ENCODE results near the gene FXYD4.

The FXYD4 gene

DNA sequence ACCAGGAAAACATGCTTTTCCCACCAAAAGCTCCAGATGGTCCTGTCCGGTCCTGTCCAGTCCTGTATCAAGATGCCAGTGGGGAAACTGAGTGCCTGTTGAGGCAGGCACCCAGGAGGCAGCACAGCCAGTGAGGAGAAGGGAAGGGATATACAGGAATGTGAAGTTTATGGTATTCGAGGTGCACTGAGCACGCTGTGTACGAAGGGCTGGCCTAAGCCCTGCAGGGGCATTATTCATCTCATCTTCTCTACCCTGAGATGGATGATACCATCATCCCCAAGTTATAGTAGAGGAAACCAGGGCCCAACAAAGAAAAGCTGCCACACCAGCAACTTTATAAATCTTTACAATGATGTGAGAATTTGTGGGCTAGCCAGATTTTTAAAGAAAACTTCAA, 23.4 kb upstream of the FXYD4 start:
- DNase-seq: no peak

DNA sequence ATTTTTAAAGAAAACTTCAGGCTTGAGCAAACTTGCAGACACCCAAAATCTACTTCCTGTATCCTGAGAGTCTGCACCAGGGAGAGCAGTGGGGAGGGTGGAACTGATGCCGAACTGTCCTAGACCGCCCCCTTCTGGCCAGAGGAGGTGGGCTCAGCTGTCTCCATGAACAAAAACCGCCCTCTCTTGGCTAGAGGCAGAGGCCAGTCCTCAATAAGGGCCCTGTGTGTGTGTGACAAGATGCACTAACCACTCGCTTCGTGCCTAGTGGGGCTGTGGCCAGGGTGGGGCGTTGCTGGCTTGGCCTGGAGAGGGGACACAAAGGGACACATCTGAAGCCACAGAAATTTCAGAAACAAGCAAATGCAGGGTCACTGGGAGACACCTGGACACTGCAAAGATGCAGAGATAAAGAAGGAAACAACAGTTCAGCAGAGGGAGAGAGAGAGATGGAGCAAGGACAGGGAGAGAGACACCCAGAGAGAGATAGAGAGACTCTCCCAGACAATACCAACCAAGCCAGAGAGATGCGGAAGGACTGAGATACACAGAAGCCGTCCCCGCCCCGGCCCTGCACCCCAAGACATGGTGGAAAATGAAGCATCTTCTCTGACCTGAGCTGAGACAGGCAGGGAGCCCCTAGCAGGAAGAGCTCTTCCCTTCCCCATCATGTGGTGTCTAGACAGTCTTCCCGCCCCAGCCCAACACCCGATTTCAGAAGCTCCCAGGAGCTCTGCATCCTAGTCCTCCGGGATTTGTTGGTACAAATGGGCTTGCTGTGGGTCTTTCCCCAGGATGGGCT, 22.7 kb upstream of the FXYD4 start:
- peak; percentile 86 to 91 for DNase-seq

DNA sequence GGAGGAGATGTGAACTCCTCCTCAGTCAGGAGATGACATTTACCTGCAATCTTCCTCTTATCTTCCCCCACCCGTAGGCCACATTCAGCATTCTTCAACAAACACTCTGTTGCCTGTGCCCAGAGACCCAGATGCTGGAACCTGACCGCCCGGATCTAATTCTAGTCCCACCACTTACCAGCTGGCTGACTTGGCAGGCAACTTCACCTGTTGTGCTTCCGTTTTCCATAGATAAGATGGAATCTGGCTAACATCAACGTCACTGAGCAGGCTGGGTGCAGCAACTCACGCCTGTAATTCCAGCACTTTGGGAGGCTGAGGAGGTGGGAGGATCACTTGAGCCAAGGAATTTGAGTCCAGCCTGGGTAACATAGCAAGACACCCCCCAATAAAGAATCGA, 21.3 kb upstream of the FXYD4 start:
- no peak for DNase-seq

DNA sequence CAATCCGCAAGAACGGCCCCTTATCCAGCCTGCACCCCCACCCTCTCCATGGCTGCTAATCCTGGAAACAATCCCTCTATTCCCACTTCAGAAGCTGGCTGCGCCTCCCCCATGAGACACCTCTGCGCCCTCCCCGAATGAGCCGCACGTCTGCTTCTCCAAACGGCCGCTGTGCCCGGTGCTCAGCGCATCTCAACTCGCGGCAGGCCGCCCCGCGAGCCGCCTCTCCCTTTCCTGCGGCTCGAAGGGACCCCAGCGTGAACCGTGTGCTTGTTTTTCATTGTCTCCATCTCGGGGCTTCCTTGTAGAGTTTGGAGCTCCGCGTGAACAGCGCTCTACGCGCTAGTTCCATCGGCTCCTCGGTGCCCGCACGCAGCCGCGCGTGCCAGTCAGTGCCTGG, 20.8 kb upstream of the FXYD4 start:
- DNase-seq: no peak

DNA sequence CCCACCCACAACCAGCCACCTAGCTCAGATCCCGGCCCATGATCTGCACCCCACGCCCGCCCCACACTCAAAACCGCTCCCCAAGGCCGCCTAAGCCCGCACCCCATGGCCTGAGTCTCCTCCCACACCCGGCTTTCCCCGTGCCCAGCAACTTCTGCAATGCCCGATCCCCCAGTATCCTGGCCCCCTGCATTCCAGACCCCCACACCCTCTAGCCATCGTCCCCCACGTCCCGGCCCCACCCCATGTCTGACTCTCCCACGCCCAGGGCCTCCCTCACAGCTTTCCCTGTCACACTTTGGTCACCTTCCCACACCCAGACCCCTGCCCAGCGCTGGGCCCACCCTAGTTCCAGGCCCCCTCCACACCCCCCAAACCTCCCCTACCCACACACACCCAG, 20.1 kb upstream of the FXYD4 start:
- no peak for DNase-seq

DNA sequence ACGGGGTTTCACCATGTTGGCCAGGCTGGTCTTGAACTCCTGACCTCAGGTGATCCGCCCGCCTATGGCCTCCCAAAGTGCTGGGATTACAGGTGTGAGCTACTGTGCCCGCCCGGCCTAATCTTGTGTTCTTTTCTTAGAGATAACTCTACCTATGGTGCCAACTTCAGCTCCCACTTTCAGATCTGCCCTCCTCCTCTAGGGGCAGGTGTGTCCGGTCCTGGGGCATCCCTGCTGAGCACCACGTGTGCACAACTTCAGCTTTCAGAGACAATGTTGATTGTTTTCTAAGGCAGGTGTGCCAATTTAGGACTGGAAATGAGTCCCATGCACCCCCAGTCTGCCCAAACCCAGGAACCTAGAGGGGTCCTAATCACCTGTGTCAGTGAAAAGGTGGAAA, 18.5 kb upstream of the FXYD4 start:
- no peak for DNase-seq

DNA sequence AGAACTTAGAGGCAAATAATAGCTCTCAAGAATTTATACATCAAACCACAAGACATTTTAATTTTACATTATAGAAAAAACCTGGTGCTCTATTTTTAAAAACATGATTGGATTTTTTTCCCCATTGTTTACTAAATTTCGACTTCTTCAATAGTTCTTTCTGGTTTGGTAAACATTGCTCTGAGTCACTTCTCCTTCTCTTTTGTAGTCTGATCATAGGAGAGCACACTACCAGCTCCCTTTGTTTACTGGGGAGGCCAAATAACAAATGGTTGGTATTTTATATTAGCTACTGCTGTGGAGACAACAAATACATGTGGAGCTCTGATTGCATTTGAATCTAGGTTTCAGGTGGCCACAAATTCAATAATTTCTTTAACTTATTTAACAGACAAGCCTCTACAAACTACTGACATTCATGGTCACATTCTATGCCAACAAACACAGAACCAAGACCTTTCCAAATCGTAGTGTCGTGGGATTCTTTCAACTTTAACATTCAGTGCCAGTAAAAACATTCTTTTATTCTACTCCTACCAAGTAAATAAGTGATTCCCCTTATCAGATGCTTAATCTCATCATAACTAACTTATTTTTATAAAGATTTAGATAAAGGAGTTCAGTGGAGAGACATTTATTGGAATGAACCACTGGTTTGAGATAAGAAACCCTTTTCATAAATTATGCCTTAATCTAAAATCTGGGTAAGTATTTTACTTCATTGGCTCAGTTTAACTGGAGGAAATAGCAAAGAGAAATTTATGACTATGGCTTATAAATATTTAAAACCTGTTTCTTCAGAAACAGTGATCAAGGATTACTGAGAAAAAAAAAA, 17.7 kb upstream of the FXYD4 start:
- DNase-seq: no peak

DNA sequence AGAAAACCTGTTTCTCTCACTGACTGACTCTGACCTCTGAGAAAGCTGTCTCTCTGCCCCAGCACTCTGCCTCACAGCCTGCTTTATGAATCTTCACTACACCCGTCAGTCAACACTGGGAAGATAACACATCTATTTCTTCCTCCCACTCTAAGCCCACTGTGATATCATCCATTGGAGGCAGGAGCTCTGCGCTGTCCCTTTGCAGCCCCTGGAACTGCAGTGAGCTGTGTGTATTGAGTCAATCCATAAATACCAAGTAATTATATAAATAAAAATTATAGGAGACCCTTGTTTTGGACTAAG, 17.2 kb upstream of the FXYD4 start:
- DNase-seq: no peak

DNA sequence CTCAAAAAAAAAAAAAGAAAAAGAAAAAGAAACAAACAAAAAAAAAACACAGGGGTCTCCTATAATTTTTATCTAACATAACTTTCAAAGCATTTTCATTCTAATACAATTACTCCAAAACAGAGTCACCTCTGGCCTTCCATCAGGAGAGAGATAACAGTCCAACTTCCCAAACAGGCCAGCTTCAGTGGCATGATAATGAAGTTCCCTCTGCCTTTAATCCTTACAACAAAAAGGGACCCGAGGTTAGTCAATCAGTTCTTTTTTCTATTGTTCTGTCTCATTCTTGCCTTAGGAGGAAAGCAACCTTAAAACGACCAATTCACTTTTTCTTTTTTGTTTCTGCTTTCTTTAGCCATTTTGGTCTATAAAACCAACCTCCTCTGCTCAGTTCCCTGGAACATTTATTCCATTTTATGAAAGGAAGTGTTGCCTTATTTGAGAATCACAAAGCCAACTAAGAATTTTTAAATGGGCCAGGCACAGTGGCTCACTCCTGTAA, 16.5 kb upstream of the FXYD4 start:
- DNase-seq: no peak

DNA sequence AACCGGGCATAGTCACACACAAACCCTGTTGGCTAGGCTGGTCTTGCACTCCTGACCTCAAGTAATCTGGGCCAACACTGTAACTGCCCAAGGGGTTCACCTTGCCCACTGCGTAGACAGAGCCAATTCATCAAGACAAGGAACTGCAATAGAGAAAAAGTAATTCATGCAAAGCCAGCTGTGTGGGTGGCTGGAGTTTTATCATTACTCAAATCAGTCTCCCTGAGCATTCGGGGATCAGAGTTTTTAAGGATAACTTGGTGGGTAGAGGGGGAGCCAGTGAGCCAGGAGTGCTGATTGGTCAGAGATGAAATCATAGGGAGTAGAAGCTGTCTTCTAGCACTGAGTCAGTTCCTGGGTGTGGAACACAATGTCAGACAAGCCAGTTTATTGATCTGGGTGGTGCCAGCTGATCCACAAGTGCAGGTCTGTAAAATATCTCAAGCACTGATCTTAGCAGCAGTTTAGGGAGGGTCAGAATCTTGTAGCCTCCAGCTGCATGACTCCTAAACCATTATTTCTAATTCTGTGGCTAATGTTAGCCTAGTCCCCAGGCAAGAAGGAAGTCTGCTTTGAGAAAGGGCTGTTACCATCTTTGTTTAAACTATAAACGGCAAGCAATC, 15.6 kb upstream of the FXYD4 start:
- DNase-seq: no peak

DNA sequence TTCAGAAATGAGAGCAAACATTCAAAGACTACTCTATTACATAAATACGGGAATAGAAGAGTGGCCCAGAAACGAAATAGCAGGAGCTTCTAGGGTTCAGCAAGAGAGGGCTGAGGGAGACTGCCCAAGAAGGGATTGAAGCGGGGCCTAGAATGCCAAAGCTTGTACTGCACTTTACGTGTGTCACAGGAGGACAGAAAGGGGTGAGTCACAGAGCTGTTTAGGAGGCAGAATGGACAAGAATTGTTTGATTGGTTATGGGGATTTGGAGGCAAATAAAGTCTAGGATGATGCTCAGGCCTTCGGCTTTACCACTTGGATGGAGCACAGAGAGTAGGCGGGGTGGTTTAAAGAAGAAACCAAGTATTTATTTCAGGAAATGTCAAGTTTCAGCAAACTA, 11.3 kb upstream of the FXYD4 start:
- no peak for DNase-seq

DNA sequence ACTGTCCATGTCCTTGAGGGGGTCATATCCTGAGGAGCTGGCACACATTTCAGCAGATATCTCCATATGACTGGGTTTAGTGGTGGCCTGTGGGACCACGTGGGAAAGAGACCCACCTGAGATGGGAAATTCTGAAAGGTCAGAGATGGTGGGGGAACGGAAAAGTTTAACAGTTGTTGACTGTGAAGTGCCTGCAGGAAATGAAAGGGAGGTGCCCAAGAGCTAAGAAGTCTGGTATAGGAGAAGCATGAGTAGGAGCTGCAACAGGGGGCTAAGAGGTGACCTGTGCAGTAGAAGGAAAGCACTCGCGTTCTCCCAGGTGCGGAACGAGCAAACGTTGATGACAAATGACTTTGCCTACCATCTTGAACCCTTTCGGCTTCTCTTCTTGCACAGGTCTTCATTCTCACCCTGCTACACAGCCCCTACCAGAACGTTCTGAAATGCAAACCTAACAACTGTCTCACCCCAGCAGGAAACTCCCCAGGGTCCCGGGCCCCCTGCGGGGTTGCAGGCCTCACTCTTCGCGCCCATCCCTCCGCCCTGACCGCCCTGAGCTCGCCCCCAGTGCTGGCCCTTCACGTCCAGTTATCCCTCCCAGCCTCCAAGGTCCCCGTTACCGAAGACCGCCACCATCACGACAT, 9.8 kb upstream of the FXYD4 start:
- no peak for DNase-seq

DNA sequence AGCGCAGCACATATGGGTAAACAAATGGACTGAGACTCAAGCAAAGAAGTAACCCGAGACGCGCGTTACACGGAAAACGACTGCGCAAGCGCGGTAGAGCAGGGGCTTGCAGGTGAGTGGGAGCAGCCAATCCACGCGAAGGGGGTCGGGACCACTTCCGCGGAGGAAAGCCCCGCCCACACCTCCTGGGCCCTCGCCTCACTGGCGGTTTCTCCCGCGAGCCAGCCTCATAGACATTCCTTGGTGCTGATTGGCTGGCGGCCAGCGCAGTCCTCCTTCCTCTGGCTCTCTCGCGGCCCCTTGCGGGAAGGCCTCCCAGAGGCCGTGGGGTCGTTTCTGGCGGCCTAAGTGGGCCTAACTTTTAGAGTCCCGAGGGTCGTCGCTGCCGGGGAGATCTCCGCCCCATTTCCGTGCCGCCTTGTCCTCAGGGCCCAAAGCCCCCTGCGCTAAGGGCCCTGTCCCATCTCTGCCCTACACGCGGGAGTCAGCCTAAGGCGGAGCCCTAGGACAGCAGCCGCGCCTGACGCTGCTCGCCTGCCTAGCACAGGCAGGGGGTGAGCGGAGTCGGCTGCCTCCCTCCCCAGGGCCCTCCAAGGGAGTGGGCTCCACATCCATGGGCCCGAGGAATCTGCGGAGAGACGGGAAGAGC, 9.1 kb upstream of the FXYD4 start:
- DNase-seq: peak; percentile 71 to 76

DNA sequence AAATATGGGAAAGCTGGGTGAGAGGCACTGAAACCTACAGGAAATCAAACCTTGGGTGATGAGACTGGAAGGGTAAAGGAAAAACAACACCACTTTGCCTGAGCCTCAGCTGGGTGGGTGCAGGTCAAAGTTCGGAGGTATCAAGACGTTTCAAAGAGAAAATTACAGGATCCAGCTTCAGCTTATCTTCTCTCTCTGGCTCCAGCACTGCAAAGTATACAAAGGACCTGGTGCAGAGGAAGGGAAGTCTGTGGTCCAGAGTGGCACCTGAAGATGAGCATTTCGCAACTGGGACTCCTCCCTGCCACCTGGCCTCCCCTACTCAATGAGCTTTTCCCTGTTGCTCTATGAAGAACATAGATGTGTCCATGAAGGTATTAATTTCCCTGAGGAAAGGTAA, 6.4 kb upstream of the FXYD4 start:
- DNase-seq: no peak

DNA sequence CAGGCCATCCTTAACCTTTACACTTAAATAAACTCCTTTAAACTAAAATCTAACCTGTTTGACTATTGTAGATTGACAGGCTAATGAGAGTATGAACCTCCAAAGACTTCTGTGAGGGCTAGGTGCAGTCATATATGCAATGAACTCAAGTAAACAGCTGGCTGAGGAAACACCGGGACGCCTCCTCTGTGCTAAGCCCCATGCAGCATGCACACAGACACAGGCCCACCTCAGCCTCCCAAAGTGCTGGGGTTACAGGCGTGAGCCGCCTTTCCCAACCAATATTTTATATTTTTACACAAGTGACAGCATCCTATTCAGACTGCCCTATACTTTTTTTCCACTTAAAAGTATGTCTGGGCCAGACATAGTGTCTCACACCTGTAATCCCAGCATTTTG, 1.5 kb upstream of the FXYD4 start:
- DNase-seq: no peak

DNA sequence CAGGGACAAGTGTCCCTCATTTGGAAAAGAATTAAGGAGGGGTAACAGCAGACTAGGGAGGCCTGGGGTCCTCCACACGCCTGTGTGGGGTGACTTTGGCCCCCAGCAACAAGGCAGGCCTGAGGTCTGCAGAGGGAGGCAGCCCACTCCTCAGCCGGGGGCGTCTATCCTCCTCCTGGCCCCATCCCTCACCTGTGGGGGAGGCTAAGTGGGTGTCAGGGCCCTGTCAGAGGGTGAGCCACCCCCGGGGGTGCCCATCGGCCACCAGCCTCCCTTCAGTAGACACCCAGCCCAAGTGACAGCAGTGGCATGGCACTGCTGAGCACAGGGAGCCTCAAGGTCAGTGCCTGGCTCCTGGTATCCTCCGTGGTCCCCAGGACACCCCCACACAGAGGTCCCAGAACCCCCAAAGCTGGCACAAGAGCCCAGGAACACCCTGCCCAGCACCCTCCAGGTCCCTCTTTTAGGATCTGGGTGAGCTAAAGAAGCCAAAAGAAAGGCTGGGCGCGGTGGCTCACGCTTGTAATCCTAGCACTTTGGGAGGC, 693 bp upstream of the FXYD4 start:
- no peak for DNase-seq

DNA sequence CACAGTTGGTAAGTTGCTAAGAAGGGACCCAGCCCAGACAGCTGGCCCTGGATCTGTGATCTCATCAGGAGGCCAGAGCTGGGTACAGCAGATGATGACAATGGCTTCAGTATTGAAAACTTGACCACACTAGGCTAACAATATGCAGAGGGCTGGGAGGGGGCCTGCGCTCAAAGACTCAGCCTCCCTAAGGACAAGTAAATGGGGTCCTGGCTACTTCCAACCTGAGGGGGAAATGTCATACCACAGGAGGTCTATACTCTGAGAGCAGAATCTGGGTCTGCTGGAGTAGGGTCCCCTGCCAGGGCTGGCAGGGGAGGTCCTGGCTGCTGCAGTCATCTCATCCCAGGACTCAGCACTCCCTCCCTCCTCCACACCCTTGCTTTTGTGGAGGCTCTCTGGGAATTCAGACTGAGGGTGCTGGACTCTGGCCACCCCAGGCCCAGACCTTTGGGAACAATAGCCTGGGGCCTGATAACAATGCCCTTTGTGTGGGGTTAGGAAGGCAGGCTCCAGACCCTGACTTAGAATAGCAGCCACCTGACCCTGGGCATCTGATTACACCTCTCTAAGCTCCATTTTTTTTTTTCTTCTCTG, 1.4 kb downstream of the FXYD4 start:
- no peak for DNase-seq

DNA sequence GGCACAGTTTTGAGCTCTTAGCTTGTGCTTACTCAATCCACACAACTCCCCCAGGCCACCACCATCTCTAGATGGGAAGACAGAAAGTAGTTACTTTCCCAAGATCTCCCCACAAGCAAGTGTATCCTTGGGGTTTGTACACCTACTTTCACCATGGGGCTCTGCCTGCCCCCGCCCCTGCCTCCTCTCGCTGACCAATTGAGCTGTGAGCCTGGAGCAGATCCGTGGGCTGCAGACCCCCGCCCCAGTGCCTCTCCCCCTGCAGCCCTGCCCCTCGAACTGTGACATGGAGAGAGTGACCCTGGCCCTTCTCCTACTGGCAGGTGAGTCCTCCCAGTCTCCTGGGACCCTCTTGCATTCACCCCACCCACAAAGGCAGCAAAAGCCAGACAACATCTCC, 2.0 kb downstream of the FXYD4 start:
- no peak for DNase-seq

DNA sequence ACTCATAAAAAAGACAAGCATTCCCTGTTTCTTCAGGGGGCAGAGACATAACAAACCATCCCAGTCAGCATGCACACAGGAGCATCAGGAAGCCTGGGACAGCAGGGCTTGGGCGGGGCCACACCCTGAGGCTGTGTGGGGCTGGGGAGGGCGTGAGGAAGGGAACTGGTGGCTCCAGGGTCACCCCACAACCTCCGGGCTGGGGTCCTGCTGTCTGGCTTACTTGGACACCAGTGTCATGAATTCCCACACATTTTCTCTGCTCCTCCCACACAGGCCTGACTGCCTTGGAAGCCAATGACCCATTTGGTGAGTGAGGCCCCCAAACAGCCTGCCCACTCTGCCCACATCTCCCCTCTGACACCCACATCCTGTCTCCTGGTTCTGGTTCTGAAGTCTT, 2.8 kb downstream of the FXYD4 start:
- DNase-seq: no peak

DNA sequence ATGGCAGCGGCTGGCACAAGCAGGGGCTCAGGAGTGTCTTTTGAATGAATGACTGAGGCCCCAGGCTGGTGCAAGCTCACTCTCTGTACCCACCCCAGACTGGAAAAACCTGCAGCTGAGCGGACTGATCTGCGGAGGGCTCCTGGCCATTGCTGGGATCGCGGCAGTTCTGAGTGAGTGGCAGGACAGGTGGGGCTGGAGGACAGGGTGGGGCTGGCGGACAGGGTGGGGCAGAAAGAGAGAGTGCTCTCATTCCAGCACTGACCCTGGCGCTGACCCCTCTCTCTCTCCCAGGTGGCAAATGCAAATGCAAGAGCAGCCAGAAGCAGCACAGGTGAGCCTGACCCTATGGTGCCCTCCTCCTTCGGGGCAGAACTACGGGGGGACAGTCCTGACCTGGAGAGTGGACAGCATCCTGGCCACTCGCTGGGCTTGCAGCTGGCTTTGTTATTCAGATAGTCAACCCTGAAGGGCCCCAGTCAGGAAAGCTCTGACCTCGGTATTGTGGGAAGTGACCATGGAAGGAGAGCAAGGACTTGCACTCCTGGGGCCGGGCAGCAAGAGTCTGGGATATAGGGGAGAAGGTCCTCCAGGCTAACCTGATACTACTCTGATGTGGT, 4.1 kb downstream of the FXYD4 start:
- no peak for DNase-seq

DNA sequence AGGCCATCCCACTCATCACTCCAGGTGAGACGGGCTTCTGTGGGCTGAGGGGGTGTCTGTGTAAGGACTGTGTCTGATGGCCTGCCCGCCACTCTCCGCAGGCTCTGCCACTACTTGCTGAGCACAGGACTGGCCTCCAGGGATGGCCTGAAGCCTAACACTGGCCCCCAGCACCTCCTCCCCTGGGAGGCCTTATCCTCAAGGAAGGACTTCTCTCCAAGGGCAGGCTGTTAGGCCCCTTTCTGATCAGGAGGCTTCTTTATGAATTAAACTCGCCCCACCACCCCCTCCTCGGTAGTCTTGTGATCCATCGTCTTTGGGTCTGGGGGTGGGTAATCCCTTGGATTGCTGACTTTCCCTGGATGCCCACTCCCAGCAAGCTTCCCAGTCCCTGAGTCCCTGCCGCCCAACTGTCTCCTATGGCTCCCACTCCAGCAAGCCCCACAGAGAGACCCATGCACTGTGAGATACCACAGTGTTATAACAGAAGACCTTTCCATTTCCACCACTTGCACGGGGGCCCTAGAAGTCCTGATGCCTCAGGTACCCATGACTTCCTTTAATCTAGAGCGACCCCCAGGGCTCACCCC, 4.7 kb downstream of the FXYD4 start:
- no peak for DNase-seq
